NCI-H1092 (cell line): Measurements from ENCODE around the gene MYH10.

Source experiments
- DNase-seq: peaks from one replicate; lab custom pipeline; 2025; lab: John Stamatoyannopoulos, UW

Gene MYH10

DNA sequence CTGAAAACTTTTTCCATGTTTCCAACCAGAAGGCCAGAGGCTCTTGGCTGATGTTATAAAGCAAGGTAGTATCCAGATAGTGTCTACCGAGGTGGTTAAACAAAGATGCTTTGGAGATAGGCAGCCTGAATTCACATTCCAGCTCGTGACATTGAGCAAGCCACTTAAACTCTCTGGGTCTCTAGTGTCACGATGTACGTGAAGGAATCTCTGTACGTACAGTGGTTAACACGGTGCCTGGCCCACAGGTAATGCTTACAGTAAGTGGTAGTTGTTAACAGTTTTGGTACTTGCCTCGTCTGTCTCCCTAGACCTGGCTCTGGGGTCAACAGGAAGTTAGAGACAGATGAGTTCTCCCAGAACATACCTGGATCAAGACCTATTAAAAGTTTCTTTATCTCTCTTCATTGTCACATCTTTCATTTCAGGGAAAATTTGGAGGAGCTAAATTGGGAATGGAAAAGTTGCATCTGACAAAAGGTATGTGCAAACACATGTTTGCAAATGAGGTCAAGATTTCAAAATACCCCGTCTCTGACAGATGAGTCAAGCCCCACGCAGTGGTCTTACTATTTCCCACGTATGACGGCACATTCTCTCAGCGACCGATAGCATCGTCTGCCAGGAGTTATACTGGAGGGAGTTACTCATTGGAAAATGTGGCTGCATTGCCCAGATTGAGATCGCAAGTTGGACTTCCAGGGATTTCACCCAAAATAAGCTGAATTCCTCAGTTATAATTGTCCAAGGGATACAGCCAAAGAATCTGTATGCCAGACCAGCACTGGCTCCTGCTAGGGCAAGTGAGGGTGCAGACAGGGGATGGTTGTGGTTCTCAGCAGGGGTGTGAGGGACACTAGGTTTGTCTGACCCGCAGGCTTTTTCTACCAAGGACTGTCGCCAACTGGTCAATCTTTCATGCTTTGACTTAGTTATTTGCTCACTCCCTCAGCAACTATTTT lies 18.9 kb upstream of the MYH10 start:
- no peak for DNase-seq

DNA sequence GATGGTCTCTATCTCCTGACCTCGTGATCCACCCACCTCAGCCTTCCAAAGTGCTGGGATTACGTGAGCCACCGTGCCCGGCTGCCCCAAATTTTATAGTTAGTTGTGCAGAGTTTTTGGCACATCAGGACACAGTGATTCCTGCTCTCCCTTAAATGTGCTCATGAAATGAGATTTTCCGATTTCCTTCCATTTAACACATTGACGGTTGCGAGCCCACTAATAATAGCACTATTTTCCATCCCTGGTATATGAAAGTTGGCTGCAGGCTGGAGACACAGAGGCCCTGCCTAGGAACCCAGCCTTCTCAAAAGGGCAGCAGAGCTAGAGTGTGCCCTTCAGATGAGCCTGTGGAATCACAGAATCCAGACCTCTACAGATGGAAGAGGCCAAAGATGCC lies 17.4 kb upstream of the MYH10 start:
- DNase-seq = no peak

GRCh38 chr17:8647202-8647601 lies 16.7 kb upstream of the MYH10 start:
- no peak for DNase-seq

DNA sequence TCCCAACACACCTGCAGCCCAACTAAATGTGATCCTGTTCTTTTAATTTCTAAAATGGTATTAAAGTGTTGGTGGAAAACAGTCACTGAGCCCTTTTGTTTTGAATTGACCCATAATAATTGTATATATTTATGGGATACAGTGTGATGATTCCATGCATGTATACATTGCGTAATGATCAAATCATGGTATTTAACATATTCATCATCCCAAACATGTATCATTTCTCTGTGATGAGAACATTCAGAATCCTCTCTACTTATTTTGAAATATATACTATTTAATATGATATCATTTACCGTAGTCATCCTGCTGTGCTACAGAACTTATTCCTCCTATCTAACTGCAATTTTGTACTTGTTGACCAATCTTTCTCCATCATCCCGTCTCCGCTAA lies 14.0 kb upstream of the MYH10 start:
- DNase-seq = no peak

DNA sequence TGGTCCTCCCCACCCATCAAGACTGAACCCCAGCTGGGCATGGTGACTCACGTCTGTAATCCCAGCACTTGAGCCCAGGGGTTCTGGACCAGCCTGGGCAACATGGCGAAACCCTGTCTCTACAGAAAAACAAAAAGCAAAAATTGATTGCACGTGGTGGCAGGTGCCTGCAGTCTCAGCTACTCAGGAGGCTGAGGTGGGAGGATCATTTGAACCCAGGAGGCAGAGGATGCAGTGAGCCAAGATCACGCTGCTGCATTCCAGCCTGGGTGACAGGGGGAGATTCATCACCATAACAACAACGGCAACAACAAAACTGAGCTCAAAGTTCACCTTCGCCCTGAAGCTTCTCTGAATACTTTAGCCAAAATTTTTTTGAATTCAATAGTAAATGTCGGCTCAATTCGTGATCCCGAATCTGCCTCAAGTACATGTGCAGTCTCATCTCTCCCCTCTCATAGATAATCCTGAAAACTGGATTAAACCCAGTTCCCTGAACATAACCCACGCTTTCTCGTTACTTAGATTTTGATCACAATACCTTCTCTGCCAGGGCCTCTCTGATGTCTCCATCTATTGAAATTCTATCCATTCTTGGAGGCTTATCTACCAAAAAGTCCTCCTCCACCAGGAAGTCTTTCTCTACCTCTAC lies 13.5 kb upstream of the MYH10 start:
- no peak for DNase-seq

GRCh38 chr17:8639709-8640108 lies 9.2 kb upstream of the MYH10 start:
- no peak for DNase-seq

- no peak for DNase-seq
Measured at GRCh38 chr17:8632061-8632460, 1.5 kb upstream of the MYH10 start.

DNA sequence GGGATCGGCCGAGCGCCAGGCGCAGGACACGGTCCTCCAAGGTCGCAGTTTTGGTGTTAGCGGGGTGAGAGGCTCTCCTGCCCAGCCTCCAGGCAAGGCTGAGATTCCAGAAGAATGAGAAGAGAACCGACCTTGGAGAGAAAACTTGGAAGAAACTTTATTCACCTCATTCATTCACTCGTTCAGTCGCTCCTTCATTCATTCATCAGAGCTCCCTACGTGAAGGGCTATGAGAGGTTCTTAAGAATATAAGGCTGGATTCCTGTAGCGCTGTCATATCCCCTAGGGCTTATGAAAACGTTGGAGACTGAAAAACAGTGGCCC lies 991 bp upstream of the MYH10 start:
- no peak for DNase-seq

DNA sequence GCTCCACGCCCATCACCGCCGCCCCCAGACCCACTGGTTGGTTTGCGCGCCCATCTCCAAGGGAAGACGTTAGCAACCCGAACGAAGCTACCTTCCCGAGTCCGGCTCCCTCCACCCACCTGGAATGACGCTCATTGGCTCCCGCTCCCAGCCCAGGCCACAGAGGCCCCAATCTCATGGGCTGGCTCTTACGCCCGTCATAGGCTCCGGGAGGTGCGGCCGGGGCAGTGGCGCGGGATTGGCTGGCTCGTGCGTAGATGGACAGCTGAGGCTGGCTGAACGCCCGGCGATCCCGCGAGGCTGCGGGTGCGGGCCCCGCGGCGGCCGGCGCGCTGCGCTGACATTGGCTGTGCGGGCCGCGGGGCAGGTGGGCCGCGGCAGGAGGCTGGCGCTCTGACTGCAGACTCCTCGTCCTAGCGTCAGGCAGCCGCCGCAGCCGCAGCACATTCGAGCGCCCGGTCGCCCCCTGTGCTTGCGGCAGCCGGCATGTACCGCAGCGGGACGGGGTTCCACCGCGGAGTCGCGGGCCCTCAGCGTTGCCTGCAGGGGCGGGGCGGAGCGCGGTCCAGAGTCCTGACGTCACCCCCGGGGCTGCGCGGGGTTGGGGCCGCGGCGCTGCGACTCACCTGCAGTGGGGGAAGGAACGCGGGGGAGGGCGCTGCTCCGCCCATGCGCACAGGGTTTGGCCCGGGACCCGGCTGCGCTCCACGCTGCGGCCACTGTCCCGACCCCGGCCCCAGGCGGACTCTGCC lies 453 bp upstream of the MYH10 start:
- peak; percentile 98 for DNase-seq

- peak; percentile 2 for DNase-seq
Measured at GRCh38 chr17:8629371-8630226, 926 bp downstream of the MYH10 start.

DNA sequence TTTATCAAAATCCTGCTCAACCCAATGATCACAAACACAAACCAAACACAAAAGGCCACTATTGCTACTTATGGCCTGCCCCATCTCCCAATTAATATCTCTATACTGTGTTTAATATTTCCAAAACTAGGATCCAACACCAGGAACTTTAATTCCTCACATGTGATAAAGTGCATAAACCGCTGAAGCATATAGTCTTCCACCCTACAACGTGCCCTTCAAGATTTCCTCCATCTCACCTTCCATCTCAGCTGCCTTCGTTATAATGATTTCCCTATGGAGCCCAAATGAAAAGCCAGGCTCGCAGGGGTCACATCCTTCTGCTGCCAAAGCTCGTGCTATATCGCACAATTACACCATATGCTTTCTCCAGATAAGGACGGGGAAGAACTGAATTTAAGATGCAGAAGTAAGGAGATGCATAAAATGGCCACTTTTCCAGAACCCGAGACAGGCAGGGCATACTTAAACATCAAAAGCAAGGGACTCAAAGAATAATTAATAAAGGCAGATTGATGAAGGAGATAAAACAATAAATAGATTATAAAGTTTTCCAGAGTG lies 1.8 kb downstream of the MYH10 start:
- no peak for DNase-seq

DNA sequence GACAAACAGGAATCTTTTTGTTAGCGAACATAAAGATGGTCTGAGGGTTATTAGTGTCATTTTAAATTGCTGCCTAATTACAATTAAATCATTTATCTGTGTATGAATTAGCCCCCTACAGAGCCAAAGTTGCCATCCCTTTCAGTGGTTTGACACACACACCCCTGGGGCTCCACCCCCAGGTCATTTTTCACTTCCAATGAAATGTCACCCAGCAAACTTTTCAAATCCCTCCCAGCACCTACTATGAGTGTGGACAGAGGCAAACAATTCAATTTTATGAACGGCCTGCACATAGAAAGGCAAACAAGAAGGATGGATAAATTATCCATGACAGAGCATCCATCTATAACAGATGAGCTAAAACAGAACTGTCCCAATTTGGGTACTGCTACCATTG lies 2.4 kb downstream of the MYH10 start:
- no peak for DNase-seq

GRCh38 chr17:8623591-8623990 lies 6.9 kb downstream of the MYH10 start:
- DNase-seq = no peak

GRCh38 chr17:8622191-8622590 lies 8.3 kb downstream of the MYH10 start:
- no peak for DNase-seq

DNA sequence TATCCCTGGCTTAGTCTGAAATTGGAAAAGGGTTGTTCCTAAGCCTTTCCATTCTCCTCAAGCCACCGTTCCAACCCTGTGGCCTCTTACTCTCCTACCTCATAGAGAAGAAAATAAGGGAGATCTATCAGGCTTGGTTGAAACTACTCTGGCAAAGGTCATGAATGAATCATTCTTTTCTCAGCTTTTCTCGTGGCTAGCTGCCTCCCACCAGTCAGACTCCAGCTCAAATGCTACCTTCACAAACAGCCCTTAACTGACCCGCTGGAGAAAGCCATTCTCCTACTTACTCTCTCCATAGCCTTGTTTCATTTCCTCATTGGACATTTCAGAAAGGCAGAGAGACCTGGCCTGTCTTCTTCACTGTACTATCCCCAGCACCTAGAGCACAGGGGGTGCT lies 8.9 kb downstream of the MYH10 start:
- no peak for DNase-seq

- no peak for DNase-seq
Measured at GRCh38 chr17:8619294-8619693, 11.2 kb downstream of the MYH10 start.

DNA sequence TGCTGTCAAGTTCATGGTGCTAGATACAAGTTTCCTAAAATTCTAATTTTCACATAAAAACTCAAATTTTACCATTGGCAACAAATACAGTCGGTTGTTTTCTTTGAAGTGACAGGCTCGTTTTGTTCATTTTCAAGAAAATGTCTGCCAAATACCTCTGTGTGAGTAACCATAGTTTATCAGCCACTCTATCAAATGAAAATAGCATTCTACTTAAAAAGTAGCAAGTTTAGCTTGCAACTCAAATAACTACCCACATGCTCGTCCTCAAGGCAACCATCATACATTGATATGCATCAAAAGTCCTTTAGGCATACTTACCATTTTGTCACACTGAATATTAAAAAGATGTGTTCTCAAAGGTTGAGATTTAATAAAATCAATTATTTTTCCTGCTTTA lies 11.7 kb downstream of the MYH10 start:
- no peak for DNase-seq

DNA sequence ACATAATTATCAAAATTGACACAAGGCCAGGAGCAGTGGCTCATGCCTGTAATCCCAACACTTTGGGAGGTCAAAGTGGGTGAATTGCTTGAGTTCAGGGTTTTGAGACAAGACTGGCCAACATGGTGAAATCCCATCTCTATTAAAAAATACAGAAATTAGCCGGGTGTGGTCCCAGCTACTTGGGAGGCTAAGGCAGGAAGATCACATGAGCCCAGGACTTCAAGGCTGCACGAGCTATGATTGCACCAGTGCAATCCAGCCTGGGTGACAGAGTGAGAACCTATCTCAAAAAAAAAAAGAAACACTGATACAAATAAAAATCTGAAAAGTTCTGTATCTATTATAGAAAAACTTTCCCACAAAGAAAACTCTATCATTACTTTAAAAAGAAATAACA lies 15.5 kb downstream of the MYH10 start:
- DNase-seq = no peak

DNA sequence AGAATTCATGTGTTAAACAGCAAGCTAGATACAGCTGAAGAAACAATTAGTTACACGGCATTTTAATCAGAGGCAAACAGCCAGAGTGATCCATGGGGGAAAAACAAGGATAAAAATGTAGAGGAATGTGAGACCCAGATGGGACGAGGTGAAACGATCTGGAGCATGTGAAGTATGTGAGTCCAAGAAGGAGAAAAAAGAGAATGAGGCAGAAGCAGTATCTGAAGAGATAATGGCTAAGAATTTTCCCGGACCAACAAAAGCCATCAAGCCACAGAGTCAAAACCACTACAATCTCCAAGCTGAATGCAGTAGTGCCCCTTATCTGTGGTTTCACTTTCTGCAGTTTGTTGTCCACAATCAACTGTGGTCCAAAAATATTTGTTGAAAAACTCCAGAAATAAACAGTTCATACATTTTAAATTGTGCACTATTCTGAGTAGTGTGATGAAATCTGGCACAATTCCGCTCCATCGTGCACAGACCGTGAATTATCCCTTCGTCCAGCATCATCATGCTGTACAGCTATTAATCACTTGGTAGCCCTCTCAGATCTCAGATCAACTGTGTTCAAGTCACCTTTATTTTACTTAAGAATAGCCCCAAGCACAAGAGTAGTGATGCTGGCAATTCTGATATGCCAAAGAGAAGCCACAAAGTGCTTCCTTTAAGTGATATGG lies 18.8 kb downstream of the MYH10 start:
- DNase-seq = no peak

DNA sequence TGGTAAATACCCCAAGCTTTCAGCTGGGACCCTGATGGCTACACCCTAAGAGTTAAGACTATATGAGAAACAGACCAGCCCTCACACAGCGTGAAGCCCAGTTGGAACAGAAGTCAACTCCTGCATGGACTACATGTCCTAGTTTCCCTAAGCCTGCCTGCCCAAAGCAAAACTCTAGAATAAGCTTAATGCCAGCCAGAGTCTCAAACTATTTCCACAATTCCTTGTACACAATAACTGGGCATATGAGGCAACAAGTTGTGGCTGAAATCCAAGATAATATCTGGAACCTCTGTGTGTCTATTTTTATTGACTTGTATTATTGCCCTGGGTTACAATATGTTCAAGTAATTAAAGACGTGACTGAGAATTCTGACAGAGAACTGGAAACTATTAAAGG lies 19.4 kb downstream of the MYH10 start:
- DNase-seq = no peak

GRCh38 chr17:8610558-8610957 lies 20.0 kb downstream of the MYH10 start:
- no peak for DNase-seq
